Activated naive CD8-positive, alpha-beta T cell treated with anti-CD3 and anti-CD28 coated beads for 36 hours (primary cell): ENCODE measurements around the gene RNF146. TPM values are rescaled to one million over a fixed set of nuclear protein-coding genes. Genes with fewer than 3 reads are reported as not detected.
"Not testable (repeated sequence)": the region's sequence is repeated elsewhere in the genome, so short reads cannot be mapped to it uniquely, and the experiment has no call there.

ENCODE experiments used
- DNase-seq: peaks from one replicate; pipeline ENCODE4 v3.0.0; 2021
- H3K27ac Mint-ChIP-seq: one replicate; pipeline ENCODE4 v1.8.0; 2022; ENCODE audit warnings: mild to moderate bottlenecking, moderate library complexity, mixed read lengths
- H3K27me3 Mint-ChIP-seq: one replicate; pipeline ENCODE4 v1.8.0; 2022; ENCODE audit warnings: mild to moderate bottlenecking, mixed read lengths
- H3K36me3 Mint-ChIP-seq: one replicate; pipeline ENCODE4 v1.8.0; 2021; ENCODE audit warnings: mild to moderate bottlenecking, mixed read lengths
- H3K4me1 Mint-ChIP-seq: one replicate; pipeline ENCODE4 v1.8.0; 2021; ENCODE audit warnings: mixed read lengths
- H3K4me3 Mint-ChIP-seq: one replicate; pipeline ENCODE4 v1.8.0; 2022; ENCODE audit warnings: mild to moderate bottlenecking, moderate library complexity, mixed read lengths
- H3K9me3 Mint-ChIP-seq: one replicate; pipeline ENCODE4 v1.8.0; 2022; ENCODE audit warnings: mixed read lengths
- total RNA-seq, 2 experiments: library from RNA; stranded (reverse); gene quantifications; one replicate each; pipeline ENCODE4 v1.2.3, GENCODE V29; 2021

The RNF146 gene
- 10 to 100 TPM; 11.2 to 13.1 TPM for total RNA-seq

GRCh38 chr6:127266178-127266891, at the start of gene RNF146:
TSS of gene RNF146 (plus strand) at chr6:127266864. CDS start at chr6:127280339, 13,475 bp downstream.
- no peaks in the 10 kb centered on the region for H3K27me3 Mint-ChIP-seq
- H3K4me3 Mint-ChIP-seq = peak within 1 kb of the TSS; percentile 97
- H3K4me1 Mint-ChIP-seq = peaks cover 26% of the 10 kb centered on the region
- H3K9me3 Mint-ChIP-seq = no peaks in the 10 kb centered on the region
- DNase-seq = peak; percentile 78
- peak within 1 kb of the TSS; percentile 99 for H3K27ac Mint-ChIP-seq
- peaks cover 9% of the 10 kb centered on the region for H3K36me3 Mint-ChIP-seq

GRCh38 chr6:127219869-127220268, 46.8 kb upstream of the RNF146 start:
- Mint-ChIP-seq H3K9me3 (no peaks in the 10 kb centered on the region), H3K4me3 (no peak overlapping the region), H3K27ac (no peak overlapping the region), H3K27me3 (peaks cover 22% of the 10 kb centered on the region), H3K36me3 (no peaks in the 10 kb centered on the region), H3K4me1 (no peaks in the 10 kb centered on the region)
- DNase-seq = no peak

GRCh38 chr6:127221201-127221600, 45.5 kb upstream of the RNF146 start:
- no peak overlapping the region for H3K4me3 Mint-ChIP-seq
- no peak overlapping the region for H3K27ac Mint-ChIP-seq
- DNase-seq = no peak
- H3K4me1 Mint-ChIP-seq = no peaks in the 10 kb centered on the region
- H3K27me3 Mint-ChIP-seq = peaks cover 26% of the 10 kb centered on the region
- no peaks in the 10 kb centered on the region for H3K36me3 Mint-ChIP-seq
- H3K9me3 Mint-ChIP-seq = no peaks in the 10 kb centered on the region

- H3K4me3 Mint-ChIP-seq = no peak overlapping the region
- no peak overlapping the region for H3K27ac Mint-ChIP-seq
- peaks cover 22% of the 10 kb centered on the region for H3K27me3 Mint-ChIP-seq
- H3K4me1 Mint-ChIP-seq = no peaks in the 10 kb centered on the region
- no peaks in the 10 kb centered on the region for H3K36me3 Mint-ChIP-seq
- no peaks in the 10 kb centered on the region for H3K9me3 Mint-ChIP-seq
- no peak for DNase-seq
Measured at GRCh38 chr6:127222418-127222817, 44.2 kb upstream of the RNF146 start.

- no peaks in the 10 kb centered on the region for H3K36me3 Mint-ChIP-seq
- DNase-seq = no peak
- peaks cover 19% of the 10 kb centered on the region for H3K27me3 Mint-ChIP-seq
- H3K4me3 Mint-ChIP-seq = no peak overlapping the region
- no peaks in the 10 kb centered on the region for H3K4me1 Mint-ChIP-seq
- peaks cover 4% of the 10 kb centered on the region for H3K9me3 Mint-ChIP-seq
- no peak overlapping the region for H3K27ac Mint-ChIP-seq
Measured at GRCh38 chr6:127225497-127225896, 41.2 kb upstream of the RNF146 start.

- Mint-ChIP-seq H3K27me3 (peaks cover 11% of the 10 kb centered on the region), H3K9me3 (peaks cover 22% of the 10 kb centered on the region)
- H3K27ac Mint-ChIP-seq, DNase-seq, H3K4me1 Mint-ChIP-seq, H3K36me3 Mint-ChIP-seq, H3K4me3 Mint-ChIP-seq: not testable (repeated sequence)
Measured at GRCh38 chr6:127233819-127234218, 32.8 kb upstream of the RNF146 start.

GRCh38 chr6:127243501-127243900, 23.2 kb upstream of the RNF146 start:
- Mint-ChIP-seq H3K4me3 (no peak overlapping the region), H3K4me1 (no peaks in the 10 kb centered on the region), H3K36me3 (no peaks in the 10 kb centered on the region), H3K27me3 (peaks cover 2% of the 10 kb centered on the region), H3K9me3 (no peaks in the 10 kb centered on the region), H3K27ac (no peak overlapping the region)
- no peak for DNase-seq

GRCh38 chr6:127247114-127248096, 19.3 kb upstream of the RNF146 start:
- Mint-ChIP-seq H3K27me3 (no peaks in the 10 kb centered on the region), H3K9me3 (no peaks in the 10 kb centered on the region), H3K4me1 (no peaks in the 10 kb centered on the region), H3K27ac (no peak overlapping the region), H3K4me3 (no peak overlapping the region), H3K36me3 (no peaks in the 10 kb centered on the region)
- no peak for DNase-seq

- Mint-ChIP-seq H3K4me3 (no peak overlapping the region), H3K4me1 (no peaks in the 10 kb centered on the region), H3K27me3 (no peaks in the 10 kb centered on the region), H3K27ac (no peak overlapping the region), H3K9me3 (no peaks in the 10 kb centered on the region), H3K36me3 (no peaks in the 10 kb centered on the region)
- no peak for DNase-seq
Measured at GRCh38 chr6:127249621-127250020, 17.0 kb upstream of the RNF146 start.

- DNase-seq = no peak
- Mint-ChIP-seq H3K36me3 (no peaks in the 10 kb centered on the region), H3K27me3 (no peaks in the 10 kb centered on the region), H3K4me1 (no peaks in the 10 kb centered on the region), H3K4me3 (no peak overlapping the region), H3K27ac (no peak overlapping the region), H3K9me3 (no peaks in the 10 kb centered on the region)
Measured at GRCh38 chr6:127255286-127255685, 11.4 kb upstream of the RNF146 start.

- DNase-seq = no peak
- Mint-ChIP-seq H3K36me3 (no peaks in the 10 kb centered on the region), H3K4me1 (peaks cover 6% of the 10 kb centered on the region), H3K4me3 (no peak overlapping the region), H3K9me3 (no peaks in the 10 kb centered on the region), H3K27ac (no peak overlapping the region), H3K27me3 (no peaks in the 10 kb centered on the region)
Measured at GRCh38 chr6:127262896-127263295, 3.8 kb upstream of the RNF146 start.

- no peak for DNase-seq
- Mint-ChIP-seq H3K4me3 (no peak overlapping the region), H3K4me1 (peaks cover 9% of the 10 kb centered on the region), H3K9me3 (no peaks in the 10 kb centered on the region), H3K36me3 (no peaks in the 10 kb centered on the region), H3K27me3 (no peaks in the 10 kb centered on the region), H3K27ac (no peak overlapping the region)
Measured at GRCh38 chr6:127263481-127263880, 3.2 kb upstream of the RNF146 start.

GRCh38 chr6:127266892-127267645, 405 bp downstream of the RNF146 start:
- H3K27me3 Mint-ChIP-seq = no peaks in the 10 kb centered on the region
- H3K36me3 Mint-ChIP-seq = peaks cover 9% of the 10 kb centered on the region
- peak overlapping the region; percentile 97 for H3K4me3 Mint-ChIP-seq
- DNase-seq = peak; percentile 69
- peak overlapping the region; percentile 99 for H3K27ac Mint-ChIP-seq
- peaks cover 30% of the 10 kb centered on the region for H3K4me1 Mint-ChIP-seq
- H3K9me3 Mint-ChIP-seq = no peaks in the 10 kb centered on the region

GRCh38 chr6:127267646-127268625, 1.3 kb downstream of the RNF146 start:
- Mint-ChIP-seq H3K9me3 (no peaks in the 10 kb centered on the region), H3K4me3 (peak overlapping the region; percentile 92), H3K36me3 (peaks cover 9% of the 10 kb centered on the region), H3K27me3 (no peaks in the 10 kb centered on the region), H3K4me1 (peaks cover 32% of the 10 kb centered on the region), H3K27ac (peak overlapping the region; percentile 91)
- DNase-seq = no peak
